ENCODE results near the gene PAK6. TPM values are rescaled to one million over a fixed set of nuclear protein-coding genes. Genes with fewer than 3 reads are reported as not detected.

The PAK6 gene
- total RNA-seq, 4 donors from 2014 or later = 0.72 to 1.5 TPM; not detected in 2

- no peak for TF ChIP-seq CTCF (IDR thresholded peaks at IDR 0.05)
- ATAC-seq (ENCODE audit: low FRiP score) (no peak), DNase-seq (ENCODE audit: low spot score) (no peak)
Measured at GRCh38 chr15:40233727-40234577, 4.9 kb upstream of the PAK6 start.

GRCh38 chr15:40234783-40235182, 4.1 kb upstream of the PAK6 start:
- ATAC-seq (ENCODE audit: low FRiP score) = no peak
- no peak for TF ChIP-seq CTCF (IDR thresholded peaks at IDR 0.05)
- DNase-seq (ENCODE audit: low spot score) = no peak

- TF ChIP-seq CTCF (IDR thresholded peaks at IDR 0.05) = no peak
- DNase-seq (ENCODE audit: low spot score) = no peak
- no peak for ATAC-seq (ENCODE audit: low FRiP score)
Measured at GRCh38 chr15:40235201-40235885, 3.5 kb upstream of the PAK6 start.

GRCh38 chr15:40239404-40239692, 485 bp downstream of the PAK6 start:
- no peak for TF ChIP-seq CTCF (IDR thresholded peaks at IDR 0.05)
- DNase-seq (ENCODE audit: low spot score) (no peak), ATAC-seq (ENCODE audit: low FRiP score) (no peak)

- TF ChIP-seq CTCF (IDR thresholded peaks at IDR 0.05) = no peak
- no peak for ATAC-seq (ENCODE audit: low FRiP score)
- DNase-seq (ENCODE audit: low spot score) = no peak
Measured at GRCh38 chr15:40239693-40240618, 1.1 kb downstream of the PAK6 start.

- DNase-seq (ENCODE audit: low spot score) (no peak), ATAC-seq (ENCODE audit: low FRiP score) (no peak)
- no peak for TF ChIP-seq CTCF (IDR thresholded peaks at IDR 0.05)
Measured at GRCh38 chr15:40240619-40241221, 1.9 kb downstream of the PAK6 start.

Data from omental fat pad (tissue), 4 donors.